Colonic mucosa (tissue), 4 donors: ENCODE data around the gene HHAT. TPM values are rescaled to one million over a fixed set of nuclear protein-coding genes. Genes with fewer than 3 reads are reported as not detected.

ENCODE experiments used
- DNase-seq: peaks from one replicate; pipeline ENCODE4 v3.0.0-alpha.2; 2020
- H3K27ac ChIP-seq: fragments of 200-600 bp; one replicate; pipeline ENCODE4 v1.8.0; 2021
- H3K27me3 ChIP-seq: fragments of 200-600 bp; one replicate; pipeline ENCODE4 v1.8.0; 2021
- H3K36me3 ChIP-seq: fragments of 200-600 bp; one replicate; pipeline ENCODE4 v1.8.0; 2021
- H3K4me1 ChIP-seq: fragments of 200-600 bp; one replicate; pipeline ENCODE4 v1.8.0; 2021; ENCODE audit warnings: mild to moderate bottlenecking
- H3K4me3 ChIP-seq: fragments of 200-600 bp; one replicate; pipeline ENCODE4 v1.8.0; 2021
- H3K9ac ChIP-seq, 2 donors: one replicate each; pipeline ENCODE4 v1.7.0; 2013; ENCODE audit warnings: control low read depth in 2 of 2, low read depth in 2 of 2, low read length in 2 of 2
- H3K9me3 ChIP-seq: fragments of 200-600 bp; one replicate; pipeline ENCODE4 v1.8.0; 2021
- CTCF ChIP-seq: fragments of 200-600 bp; IDR thresholded peaks from one replicate; pipeline ENCODE4 v1.8.0; 2022; ENCODE audit warnings: antibody characterized with exemption, mild to moderate bottlenecking
- intact Hi-C: fragments of 100-400 bp; cut with DNase I; formaldehyde crosslinking; loops from one replicate; pipeline ENCODE4 v1.14.1; 2022
- total RNA-seq, 2 donors: library from RNA; stranded (reverse); fragmentation: NEBNext Ultra II Directional in 1 of 2; extraction: Animal tissue kit (Norgen Biotek cat#: 25700) in 1 of 2; gene quantifications; one replicate each; pipeline ENCODE4 v1.2.1, GENCODE V29; 2021
- donor health status: healthy.
- donor health status: DM: no; HTN: no; CAD: no.
- donor health status: DM: no; HTN: no; CAD: no.

HHAT gene
- total RNA-seq, 2 donors from 2014 or later: 3.2 to 4.9 TPM

GRCh38 chr1:210551899-210552298, 223.2 kb downstream of the HHAT start:
- H3K4me1 ChIP-seq: no peaks in the 10 kb centered on the region
- no peak for DNase-seq
- intact Hi-C loops: no loop called here
- H3K4me3 ChIP-seq: no peak overlapping the region
- H3K36me3 ChIP-seq: no peaks in the 10 kb centered on the region
- H3K27ac ChIP-seq: no peak overlapping the region
- H3K9ac ChIP-seq: no peak overlapping the region
- no peaks in the 10 kb centered on the region for H3K9me3 ChIP-seq
- no peak for TF ChIP-seq CTCF
- no peaks in the 10 kb centered on the region for H3K27me3 ChIP-seq

- Histone ChIP-seq H3K27ac (no peak overlapping the region), H3K4me3 (no peak overlapping the region), H3K27me3 (no peaks in the 10 kb centered on the region), H3K9me3 (no peaks in the 10 kb centered on the region), H3K36me3 (no peaks in the 10 kb centered on the region), H3K9ac (no peak overlapping the region), H3K4me1 (no peaks in the 10 kb centered on the region)
- TF ChIP-seq CTCF: no peak
- no peak for DNase-seq
- intact Hi-C loops: no loop called here
Observed at GRCh38 chr1:210553711-210554110, 225.0 kb downstream of the HHAT start.

- DNase-seq: no peak
- Histone ChIP-seq H3K36me3 (no peaks in the 10 kb centered on the region), H3K9me3 (no peaks in the 10 kb centered on the region), H3K27ac (no peak overlapping the region), H3K4me1 (no peaks in the 10 kb centered on the region), H3K9ac (no peak overlapping the region), H3K4me3 (no peak overlapping the region), H3K27me3 (no peaks in the 10 kb centered on the region)
- TF ChIP-seq CTCF: no peak
- intact Hi-C loops: no loop called here
Observed at GRCh38 chr1:210554382-210554781, 225.7 kb downstream of the HHAT start.

- intact Hi-C loops: no loop called here
- Histone ChIP-seq H3K4me1 (no peaks in the 10 kb centered on the region), H3K36me3 (no peaks in the 10 kb centered on the region), H3K4me3 (no peak overlapping the region), H3K9me3 (no peaks in the 10 kb centered on the region), H3K27ac (no peak overlapping the region), H3K9ac (no peak overlapping the region), H3K27me3 (no peaks in the 10 kb centered on the region)
- TF ChIP-seq CTCF: no peak
- no peak for DNase-seq
Observed at GRCh38 chr1:210556475-210556874, 227.8 kb downstream of the HHAT start.

GRCh38 chr1:210557426-210558077, 228.8 kb downstream of the HHAT start:
- Histone ChIP-seq H3K36me3 (no peaks in the 10 kb centered on the region), H3K9me3 (no peaks in the 10 kb centered on the region), H3K9ac (no peak overlapping the region), H3K4me1 (no peaks in the 10 kb centered on the region), H3K4me3 (no peak overlapping the region), H3K27me3 (no peaks in the 10 kb centered on the region), H3K27ac (no peak overlapping the region)
- intact Hi-C loops: no loop called here
- TF ChIP-seq CTCF: no peak
- no peak for DNase-seq
